DMS53 treated with DMSO at 0.1 percent for 48 hours (cell line): ENCODE measurements around the gene RAB28.

Experiments
- DNase-seq: peaks from one replicate; lab custom pipeline; 2025; ENCODE audit not compliant: unreplicated experiment; lab: John Stamatoyannopoulos, UW

The RAB28 gene

GRCh38 chr4:13323921-13324320 lies 160.2 kb downstream of the RAB28 start:
- no peak for DNase-seq

DNA sequence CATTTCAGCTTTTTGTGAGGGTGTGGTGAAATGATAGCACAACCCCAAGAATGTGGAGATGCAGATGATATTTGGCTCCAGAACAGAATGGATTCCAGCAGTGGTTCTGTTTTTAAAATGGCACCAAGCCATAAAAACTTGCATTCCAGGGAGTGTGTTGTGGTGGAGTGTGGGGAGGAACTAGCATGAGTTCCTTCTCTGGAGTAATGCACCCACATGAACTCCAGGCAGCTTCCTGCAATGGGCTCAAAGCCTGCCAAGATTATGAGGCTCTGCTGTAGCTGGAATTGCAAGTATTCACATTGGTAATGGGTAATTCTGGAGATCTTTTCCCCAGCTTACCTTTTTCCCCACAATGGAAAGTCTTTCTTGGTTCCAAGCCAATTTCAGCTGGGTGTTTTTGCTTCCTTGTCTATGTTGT lies 161.4 kb downstream of the RAB28 start:
- DNase-seq = no peak
